ENCODE data around the gene GRSF1.

- TF ChIP-seq CTCF (CRISPR knock-in tag; IDR thresholded peaks at IDR 0.05) (no peak), CREM (IDR thresholded peaks at IDR 0.05) (no peak), CREM (CRISPR knock-in tag; IDR thresholded peaks at IDR 0.05) (no peak), EHMT2 (IDR thresholded peaks at IDR 0.05; ENCODE audit: borderline replicate concordance, low read depth, low read length) (no peak)
These were observed 41.0 kb upstream of the GRSF1 start for GRCh38 chr4:70880739-70881138.
